Measurements from ENCODE around the gene COL24A1. TPM values are rescaled to one million over a fixed set of nuclear protein-coding genes. Genes with fewer than 3 reads are reported as not detected.

The COL24A1 gene
- total and polyA plus RNA-seq, 2 of the 8 experiments (the other 6 are each of a cell fraction or from before 2014, with no cell fraction given): 0.23 to 1.1 TPM

GRCh38 chr1:86061551-86061990 lies 95.0 kb downstream of the COL24A1 start:
- Histone ChIP-seq H2AFZ (ENCODE audit: low read length) (no peak overlapping the region), H3K4me1 (replicated peaks in 1 of 4; ENCODE audit: control insufficient read depth in 3 of 4, insufficient read depth in 4 of 4, low read length in 3 of 4) (no peaks in the 10 kb centered on the region; a peak in 1 of 7 replicates), H2BK20ac (ENCODE audit: low read length) (no peak overlapping the region), H3K23me2 (ENCODE audit: low read depth, low read length) (no peaks in the 10 kb centered on the region), H4K91ac (replicated peaks; ENCODE audit: insufficient read length, low read length) (no peak overlapping the region), H2BK15ac (ENCODE audit: low read length) (no peak overlapping the region), H3K27ac (ENCODE audit: low read depth, low read length) (no peak overlapping the region), H4K8ac (ENCODE audit: extremely low read depth, insufficient read depth, low read length) (no peak overlapping the region), H3K36me3 (ENCODE audit: control insufficient read depth in 2 of 4, insufficient read depth in 4 of 4, low read length in 3 of 4) (no peaks in the 10 kb centered on the region), H2BK5ac (ENCODE audit: low read depth, low read length) (no peak overlapping the region), H2BK120ac (replicated peaks; ENCODE audit: low read depth, low read length) (no peak overlapping the region), H3K79me1 (ENCODE audit: low read depth, low read length) (no peaks in the 10 kb centered on the region), H3K4ac (replicated peaks; ENCODE audit: insufficient read length, low read depth, low read length) (no peak overlapping the region), H3K18ac (ENCODE audit: extremely low read depth, low read length) (no peak overlapping the region), H4K5ac (ENCODE audit: insufficient read length, low read depth, low read length) (no peak overlapping the region), H3K56ac (replicated peaks; ENCODE audit: insufficient read length, low read depth, low read length) (no peak overlapping the region), H3K23ac (ENCODE audit: insufficient read length) (no peak overlapping the region), H4K20me1 (replicated peaks in 1 of 2; ENCODE audit: control insufficient read depth in 1 of 2, insufficient read depth in 2 of 2, low read length in 2 of 2) (no peaks in the 10 kb centered on the region), H3K14ac (ENCODE audit: insufficient read length) (no peak overlapping the region), H3K4me3 (ENCODE audit: extremely low read depth in 1 of 4, insufficient read depth in 2 of 4, low read depth in 3 of 4, low read length in 4 of 4) (no peak overlapping the region), H2AK5ac (ENCODE audit: low read depth, low read length) (no peak overlapping the region), H3K9me3 (ENCODE audit: insufficient read depth in 2 of 2, low read depth in 1 of 2, low read length in 1 of 2) (no peaks in the 10 kb centered on the region), H2BK12ac (ENCODE audit: low read depth, low read length) (no peak overlapping the region), H3K9ac (replicated peaks in 1 of 4; ENCODE audit: extremely low read depth in 1 of 4, low read depth in 3 of 4, low read length in 3 of 4) (no peak overlapping the region), H3K27me3 (replicated peaks in 1 of 4; ENCODE audit: control insufficient read depth in 3 of 4, extremely low read depth in 1 of 4, insufficient read depth in 3 of 4, low read length in 3 of 4) (no peaks in the 10 kb centered on the region), H3K79me2 (ENCODE audit: control insufficient read depth in 1 of 2, insufficient read depth in 2 of 2, low read length in 2 of 2) (no peaks in the 10 kb centered on the region), H3K4me2 (ENCODE audit: insufficient read depth in 1 of 2, low read depth in 2 of 2, low read length in 2 of 2) (no peak overlapping the region)
- CTCF ChIA-PET (ENCODE audit: partially characterized antibody): no interaction called here
- FAIRE-seq (no peak), DNase-seq (ENCODE audit: low read depth in 1 of 2, low spot score in 2 of 2) (no peak)
- WGBS, 2 experiments (ENCODE audit: extremely low coverage in 1 of 2, insufficient coverage in 1 of 2, insufficient read length in 1 of 2, insufficient replicate concordance in 2 of 2, low coverage in 1 of 2, low lambda C conversion rate in 2 of 2, missing lambda C conversion rate in 1 of 2): 84% methylated on average over 2 of the region's 2 CpGs; no CpG with 5 or more reads in 1 of the 2 experiments
- POLR2A ChIA-PET (ENCODE audit: partially characterized antibody): interaction anchor here (0.6 kb wide), 1 partner anchor 133 kb away, joined by 3 read pairs; no protein-coding TSS in a partner anchor
- no peak for TF ChIP-seq RBBP5 (IDR thresholded peaks at IDR 0.05; ENCODE audit: borderline replicate concordance, low read depth, low read length)
- no peak for TF ChIP-seq RFX5 (IDR thresholded peaks at IDR 0.05; ENCODE audit: borderline replicate concordance, low read depth, low read length)
- no peak for TF ChIP-seq TAF7 (optimal IDR thresholded peaks at IDR 0.05; ENCODE audit: borderline replicate concordance, low read depth, low read length)
- no peak for TF ChIP-seq FOSL1 (IDR thresholded peaks at IDR 0.05; ENCODE audit: insufficient read depth, low read depth, low read length)
- TF ChIP-seq USF2 (IDR thresholded peaks at IDR 0.05; ENCODE audit: low read length): no peak
- TF ChIP-seq ATF2 (IDR thresholded peaks at IDR 0.05; ENCODE audit: low read length): no peak
- no peak for TF ChIP-seq GTF2F1 (IDR thresholded peaks at IDR 0.05; ENCODE audit: borderline replicate concordance, low read depth, low read length)
- no peak for TF ChIP-seq BACH1 (IDR thresholded peaks at IDR 0.05; ENCODE audit: low read length)
- TF ChIP-seq SP4 (IDR thresholded peaks at IDR 0.05; ENCODE audit: low read length): no peak
- no peak for TF ChIP-seq CHD1 (IDR thresholded peaks at IDR 0.05; ENCODE audit: low read depth, low read length)
- no peak for TF ChIP-seq TAF1 (IDR thresholded peaks at IDR 0.05; ENCODE audit: low read depth, low read length)

Data from H1 (cell line).